NCI-H2196 (cell line): ENCODE results near the gene MRTFA.

ENCODE experiments used
- DNase-seq: peaks from one replicate; lab custom pipeline; 2025; ENCODE audit not compliant: unreplicated experiment; lab: John Stamatoyannopoulos, UW

The MRTFA gene

GRCh38 chr22:40415531-40416266 lies 220.8 kb downstream of the MRTFA start:
- DNase-seq, result no peak

DNA sequence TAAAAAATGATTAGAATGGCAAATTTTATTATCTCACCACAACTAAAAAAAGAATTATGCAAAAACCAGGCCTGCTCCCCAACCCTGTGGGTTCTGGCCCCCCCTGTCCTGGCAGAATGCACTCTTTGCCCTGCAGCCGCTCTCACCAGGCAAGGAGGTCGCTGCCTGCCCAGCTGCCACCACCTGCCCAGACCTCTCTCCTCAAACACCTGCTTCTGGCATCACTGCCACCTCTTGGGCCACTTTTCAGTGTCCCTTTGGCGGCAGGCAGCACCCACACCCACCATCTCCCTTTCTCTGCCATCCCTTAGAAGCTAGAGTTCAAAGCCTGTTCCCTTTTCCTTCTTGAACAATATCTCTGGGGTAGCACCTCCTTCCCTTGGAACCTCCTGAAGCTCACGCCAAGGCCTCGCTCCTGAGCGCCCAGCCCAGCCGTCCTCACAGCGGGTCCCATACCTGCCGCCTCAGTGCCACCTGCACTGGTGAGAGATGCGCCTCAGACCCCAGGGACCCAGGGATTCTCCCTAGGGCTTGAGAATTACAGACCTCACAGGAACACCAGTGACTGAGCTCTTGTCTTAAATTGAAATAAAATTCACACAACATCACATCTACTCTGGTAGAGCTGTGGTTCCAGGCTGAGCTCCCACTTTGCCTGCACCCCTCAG lies 221.5 kb downstream of the MRTFA start:
- peak; percentile 28 for DNase-seq

DNA sequence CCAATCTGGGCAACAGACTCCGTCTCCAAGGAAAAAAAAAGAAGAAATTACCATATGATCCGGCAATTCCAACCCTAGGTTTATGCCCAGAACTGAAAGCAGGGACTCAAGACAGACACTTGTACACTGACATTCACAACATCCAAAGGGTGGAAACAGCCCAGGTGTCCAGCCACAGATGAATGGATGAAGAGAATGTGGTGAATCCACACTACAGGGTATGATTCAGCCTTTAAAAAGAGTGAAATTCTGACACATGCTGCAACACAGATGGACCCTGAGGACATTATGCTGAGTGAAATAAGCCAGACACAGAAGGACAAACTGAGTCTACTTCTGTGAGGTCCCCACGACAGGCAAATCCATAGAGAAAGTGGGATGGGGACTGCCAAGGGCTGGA lies 222.2 kb downstream of the MRTFA start:
- DNase-seq, result no peak

DNA sequence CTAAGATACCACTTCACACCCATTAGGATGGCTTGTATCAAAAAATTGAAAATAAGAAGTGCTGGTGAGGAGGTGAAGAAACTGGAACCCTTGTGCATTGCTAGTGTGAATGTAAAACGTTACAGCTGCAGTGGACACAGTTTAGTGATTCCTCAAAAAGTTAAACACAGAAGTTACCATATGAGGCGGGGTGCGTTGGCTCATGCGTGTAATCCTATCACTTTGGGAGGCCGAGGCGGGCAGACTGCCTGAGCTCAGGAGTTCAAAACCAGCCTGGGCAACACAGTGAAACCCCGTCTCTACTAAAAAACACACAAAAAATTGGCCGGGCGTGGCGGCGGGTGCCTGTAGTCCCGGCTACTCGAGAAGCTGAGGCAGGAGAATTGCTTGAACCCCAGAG lies 222.6 kb downstream of the MRTFA start:
- DNase-seq, result no peak

DNA sequence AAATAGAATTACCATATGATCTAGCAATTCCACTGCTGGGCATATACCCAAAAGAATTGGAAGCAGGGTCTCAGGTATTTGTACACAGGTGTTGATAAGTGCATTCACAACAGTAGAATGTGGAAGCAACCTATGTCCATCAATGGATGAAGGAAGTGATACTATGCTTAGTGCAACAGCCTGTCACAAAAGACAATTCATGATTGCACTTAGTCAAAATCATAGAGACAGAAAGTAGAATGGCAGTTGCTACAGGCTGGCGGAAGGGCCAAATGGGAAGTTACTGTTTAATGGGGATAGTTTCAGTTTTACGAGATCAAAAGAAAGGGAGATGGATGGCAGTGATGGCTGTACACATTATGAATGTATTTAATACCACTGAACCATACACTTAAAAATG lies 224.1 kb downstream of the MRTFA start:
- DNase-seq, result no peak

DNA sequence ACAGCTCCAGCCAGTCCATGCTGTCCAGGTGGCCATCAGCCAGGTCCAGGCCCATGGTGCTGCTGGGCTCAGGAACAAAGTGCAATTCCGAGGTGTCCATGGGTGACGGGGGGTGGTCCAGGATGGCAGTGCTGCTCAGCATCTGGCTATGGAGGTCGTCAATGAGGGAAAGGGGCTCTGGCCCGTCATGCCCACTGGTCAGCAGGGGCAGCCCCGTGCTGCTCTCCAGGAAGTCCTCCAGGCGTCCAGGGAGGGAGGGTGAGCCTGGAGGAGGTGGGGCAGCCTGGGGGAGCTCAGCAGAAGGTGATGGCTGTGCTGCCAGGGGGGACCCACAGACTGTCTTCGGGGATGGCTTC lies 225.0 kb downstream of the MRTFA start:
- no peak for DNase-seq

GRCh38 chr22:40410731-40411505 lies 225.6 kb downstream of the MRTFA start:
- no peak for DNase-seq

GRCh38 chr22:40410272-40410671 lies 226.2 kb downstream of the MRTFA start:
- no peak for DNase-seq

- no peak for DNase-seq
These were observed 226.9 kb downstream of the MRTFA start for GRCh38 chr22:40409613-40410113.

- no peak for DNase-seq
These were observed 227.6 kb downstream of the MRTFA start for GRCh38 chr22:40408718-40409612.

- no peak for DNase-seq
These were observed 228.4 kb downstream of the MRTFA start for GRCh38 chr22:40407831-40408717.

DNA sequence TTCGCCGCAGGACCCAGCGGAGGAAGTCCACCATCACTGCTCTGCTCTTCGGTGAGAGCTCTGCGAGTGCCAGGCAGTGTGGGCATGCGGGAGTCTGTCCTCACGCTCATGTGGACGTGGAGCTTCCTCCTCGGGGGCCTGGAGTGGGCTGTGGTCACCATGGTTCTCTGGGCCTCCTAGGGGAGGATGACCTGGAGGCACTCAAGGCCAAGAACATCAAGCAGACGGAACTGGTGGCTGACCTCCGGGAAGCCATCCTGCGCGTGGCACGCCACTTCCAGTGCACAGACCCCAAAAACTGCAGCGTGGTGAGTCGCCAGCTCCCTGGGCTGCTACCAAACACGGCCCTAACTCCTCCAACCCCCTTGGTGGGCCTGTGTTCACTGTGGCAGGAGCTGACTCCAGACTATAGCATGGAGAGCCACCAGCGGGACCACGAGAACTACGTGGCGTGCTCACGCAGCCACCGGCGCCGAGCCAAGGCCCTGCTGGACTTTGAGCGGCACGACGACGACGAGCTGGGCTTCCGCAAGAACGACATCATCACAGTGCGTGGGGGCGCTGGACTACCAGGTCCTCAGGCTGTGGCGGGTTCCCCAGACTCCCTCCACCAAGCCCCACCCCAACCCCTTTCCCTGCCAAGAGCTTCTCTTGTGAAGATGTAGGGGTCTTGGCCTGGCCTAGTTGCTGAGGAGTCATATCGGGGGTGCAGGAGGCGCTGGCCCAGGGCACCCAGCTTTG lies 229.3 kb downstream of the MRTFA start:
- no peak for DNase-seq

DNA sequence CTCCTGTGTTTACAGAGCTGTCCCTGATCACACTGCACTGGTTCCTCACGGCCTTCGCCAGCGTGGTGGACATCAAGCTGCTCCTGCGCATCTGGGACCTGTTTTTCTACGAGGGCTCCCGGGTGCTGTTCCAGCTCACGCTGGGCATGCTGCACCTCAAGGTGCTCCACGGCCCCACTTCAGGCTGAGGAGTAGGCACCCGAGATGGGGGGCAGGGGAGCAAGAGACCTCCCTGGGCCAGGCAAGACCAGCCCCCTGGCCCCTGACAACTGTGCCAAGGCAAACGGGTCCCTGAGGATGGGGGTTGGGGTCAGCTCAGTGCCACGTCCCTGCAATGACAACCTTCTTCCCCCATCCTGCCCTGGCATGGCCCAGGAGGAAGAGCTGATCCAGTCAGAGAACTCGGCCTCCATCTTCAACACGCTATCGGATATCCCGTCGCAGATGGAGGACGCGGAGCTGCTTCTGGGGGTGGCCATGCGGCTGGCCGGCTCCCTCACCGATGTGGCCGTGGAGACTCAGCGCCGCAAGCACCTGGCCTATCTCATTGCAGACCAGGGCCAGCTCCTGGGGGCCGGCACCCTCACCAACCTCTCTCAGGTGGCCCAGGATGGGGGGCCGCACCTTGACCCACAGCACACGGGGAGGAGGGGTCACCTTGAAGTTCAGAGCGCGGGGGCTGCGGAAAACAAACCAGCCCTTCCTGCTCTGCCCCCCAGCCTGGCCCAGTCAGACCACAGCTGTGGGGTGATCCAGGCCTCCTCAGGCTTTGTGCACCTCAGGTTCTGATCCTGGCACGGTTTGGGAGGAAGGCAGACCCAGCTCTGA lies 230.2 kb downstream of the MRTFA start:
- no peak for DNase-seq

DNA sequence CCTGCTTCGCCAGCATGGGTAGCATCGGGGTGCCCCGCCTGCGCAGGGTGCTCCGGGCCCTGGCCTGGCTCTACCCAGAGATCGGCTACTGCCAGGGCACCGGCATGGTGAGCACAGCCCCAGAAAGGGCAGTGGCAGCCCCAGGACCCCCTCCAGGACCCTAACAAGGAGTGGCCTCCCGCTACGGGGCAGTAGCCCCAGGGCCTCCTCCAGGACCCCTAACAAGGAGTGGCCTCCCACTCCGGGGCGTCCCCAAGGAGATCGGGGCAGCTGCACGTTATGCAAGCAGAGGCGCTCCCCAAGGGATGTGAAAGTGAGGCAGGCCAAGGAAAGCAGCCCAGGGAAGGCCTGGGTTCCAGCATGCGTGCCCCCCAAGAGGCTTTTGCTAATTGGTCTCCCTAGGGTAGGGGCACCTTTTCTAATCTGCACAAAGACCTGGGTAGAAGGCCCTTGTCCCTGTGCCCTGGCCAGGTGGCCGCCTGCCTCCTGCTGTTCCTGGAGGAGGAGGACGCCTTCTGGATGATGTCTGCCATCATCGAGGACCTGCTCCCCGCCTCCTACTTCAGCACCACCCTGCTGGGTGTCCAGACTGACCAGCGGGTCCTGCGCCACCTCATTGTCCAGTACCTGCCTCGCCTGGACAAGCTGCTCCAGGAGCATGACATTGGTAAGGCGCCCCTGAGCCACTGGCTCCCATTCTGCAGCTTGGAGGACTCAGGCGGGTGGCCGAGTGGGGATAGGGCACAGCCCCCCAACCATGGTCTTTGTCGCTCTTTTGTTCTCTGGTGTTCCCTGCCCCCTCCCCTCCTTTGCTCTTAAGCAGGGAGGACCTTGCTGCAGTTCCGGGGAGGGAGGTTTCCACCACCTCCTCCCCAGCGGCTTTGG lies 231.1 kb downstream of the MRTFA start:
- DNase-seq, result no peak

DNA sequence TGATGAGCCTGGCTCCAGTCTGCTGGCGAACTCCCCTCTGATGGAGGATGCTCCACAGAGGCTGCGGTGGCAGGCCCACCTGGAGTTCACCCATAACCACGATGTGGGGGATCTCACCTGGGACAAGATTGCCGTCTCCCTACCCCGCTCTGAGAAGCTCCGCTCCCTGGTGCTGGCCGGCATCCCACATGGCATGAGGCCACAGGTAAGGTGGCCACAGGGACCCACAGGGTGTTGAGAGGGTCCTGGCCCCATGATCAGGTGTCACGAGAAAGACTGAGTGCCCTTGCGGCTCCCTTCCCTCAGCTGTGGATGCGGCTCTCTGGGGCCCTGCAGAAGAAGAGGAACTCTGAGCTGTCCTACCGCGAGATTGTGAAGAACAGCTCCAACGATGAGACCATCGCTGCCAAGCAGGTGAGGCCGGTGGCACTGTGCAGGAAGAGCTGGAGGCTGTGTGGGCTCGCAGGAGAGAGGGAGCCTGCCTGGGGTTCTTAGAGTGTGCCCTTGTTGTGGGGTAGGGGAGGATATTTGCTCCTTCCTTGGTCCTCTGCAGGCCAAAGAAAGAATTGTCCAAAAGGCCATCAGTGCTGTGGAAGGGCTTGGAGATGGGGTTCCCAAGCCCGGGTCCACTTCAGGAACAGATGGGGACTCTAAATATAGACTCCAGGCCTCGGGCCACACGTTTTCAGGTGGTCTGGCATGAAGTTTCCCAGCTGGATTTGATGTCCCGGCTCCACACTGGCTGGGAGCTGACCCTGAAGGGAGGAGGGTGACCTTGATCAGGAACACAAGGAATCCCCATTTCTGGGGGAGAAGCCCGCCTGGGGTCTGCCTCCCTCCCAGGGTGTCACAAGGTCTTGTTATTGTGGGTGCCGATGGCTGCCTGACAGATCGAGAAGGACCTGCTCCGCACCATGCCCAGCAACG lies 232.0 kb downstream of the MRTFA start:
- no peak for DNase-seq

DNA sequence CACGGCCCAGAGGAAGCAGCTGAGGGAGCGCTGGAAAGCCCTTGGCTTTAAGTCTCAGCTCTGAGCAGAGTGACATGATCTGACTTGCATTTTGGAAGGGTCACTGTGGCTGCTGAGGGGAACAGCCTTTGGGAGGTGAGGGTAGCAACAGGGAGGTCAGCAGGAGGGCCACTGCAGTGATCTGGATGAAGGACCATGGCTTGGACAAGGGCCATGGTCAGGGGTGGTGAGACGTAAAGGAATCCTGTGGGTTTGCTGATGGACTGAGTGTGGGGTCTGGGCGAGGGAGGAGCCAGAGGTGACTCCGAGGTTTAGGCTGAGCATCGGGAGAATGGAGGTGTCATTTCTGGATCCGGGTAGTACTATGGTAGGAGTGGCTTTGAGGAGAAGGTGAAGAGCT lies 232.9 kb downstream of the MRTFA start:
- DNase-seq, result no peak
